Neutrophil (primary cell): ENCODE measurements around the gene MAP3K13.

Source experiments
- H3K27ac ChIP-seq: fragments of 200-600 bp; sonication (generic); 2 replicates; pipeline ENCODE4 v1.5.1; 2016; ENCODE audit warnings: mild to moderate bottlenecking, moderate library complexity
- H3K27me3 ChIP-seq: fragments of 200-600 bp; sonication (generic); 2 replicates; pipeline ENCODE4 v1.6.0; 2016; ENCODE audit warnings: mild to moderate bottlenecking
- H3K36me3 ChIP-seq: fragments of 200-600 bp; sonication (generic); 2 replicates; pipeline ENCODE4 v1.5.1; 2017
- H3K4me1 ChIP-seq, 2 experiments: fragments of 200-600 bp in 1 of 2; sonication (generic) in 1 of 2; 1 replicate in 1 of 2; 2 replicates in 1 of 2; pipeline versions ENCODE4 v1.5.1 to v1.6.1; 2013 to 2016; ENCODE audit warnings: low read depth in 1 of 2, low read length in 1 of 2, mild to moderate bottlenecking in 1 of 2, moderate library complexity in 1 of 2; ENCODE audit not compliant: control insufficient read depth in 1 of 2, insufficient read depth in 1 of 2
- H3K4me3 ChIP-seq, 2 experiments: fragments of 200-600 bp in 1 of 2; sonication (generic) in 1 of 2; 1 replicate in 1 of 2; 2 replicates in 1 of 2; pipeline ENCODE4 v1.5.1; 2013 to 2016; ENCODE audit warnings: low read depth in 1 of 2, low read length in 1 of 2, mild to moderate bottlenecking in 1 of 2, moderate library complexity in 1 of 2
- H3K9me3 ChIP-seq: fragments of 200-600 bp; sonication (generic); 2 replicates; pipeline ENCODE4 v1.5.1; 2016
- TF ChIP-seq, protein P1 (sequence below): fragments of 200-600 bp; sonication (generic); IDR thresholded peaks from 2 replicates; pipeline ENCODE4 v1.5.1; 2016; ENCODE audit warnings: antibody characterized with exemption

MAP3K13 gene

DNA sequence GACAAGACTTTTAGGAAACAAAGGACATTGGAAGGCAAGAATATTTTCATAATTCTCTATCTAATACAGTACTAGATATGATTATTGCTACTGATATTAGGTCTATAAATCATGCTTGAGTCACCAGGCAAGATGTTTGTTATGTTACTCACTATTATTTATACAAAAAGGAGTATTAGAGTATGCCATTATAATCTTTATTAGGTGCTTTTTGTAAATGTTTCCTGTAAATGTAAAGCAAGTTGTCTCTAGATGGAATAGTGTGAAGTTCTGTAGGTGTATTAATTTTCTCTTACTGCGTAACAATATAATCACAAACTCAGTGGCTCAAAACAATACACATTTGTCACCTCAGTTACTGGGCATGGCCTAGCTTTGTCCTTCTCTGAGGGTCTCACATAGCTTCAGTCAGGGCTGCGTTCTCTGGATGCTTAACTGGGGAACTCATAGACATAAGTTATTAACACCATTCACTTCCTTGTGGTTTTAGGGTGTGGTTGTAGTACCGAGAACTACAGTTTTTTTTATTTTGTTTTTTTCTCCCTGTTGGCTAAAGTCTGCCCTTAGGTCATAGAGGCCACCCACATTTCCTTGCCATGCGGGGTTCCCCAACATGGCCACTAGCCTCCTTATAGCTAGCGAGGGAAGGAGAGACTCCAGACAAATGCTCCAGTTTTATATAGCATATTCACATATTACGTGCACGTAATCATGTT is 20.3 kb upstream of the MAP3K13 start:
- H3K27me3 ChIP-seq: no peaks in the 10 kb centered on the region
- H3K36me3 ChIP-seq: no peaks in the 10 kb centered on the region
- TF ChIP-seq, protein P1, sequence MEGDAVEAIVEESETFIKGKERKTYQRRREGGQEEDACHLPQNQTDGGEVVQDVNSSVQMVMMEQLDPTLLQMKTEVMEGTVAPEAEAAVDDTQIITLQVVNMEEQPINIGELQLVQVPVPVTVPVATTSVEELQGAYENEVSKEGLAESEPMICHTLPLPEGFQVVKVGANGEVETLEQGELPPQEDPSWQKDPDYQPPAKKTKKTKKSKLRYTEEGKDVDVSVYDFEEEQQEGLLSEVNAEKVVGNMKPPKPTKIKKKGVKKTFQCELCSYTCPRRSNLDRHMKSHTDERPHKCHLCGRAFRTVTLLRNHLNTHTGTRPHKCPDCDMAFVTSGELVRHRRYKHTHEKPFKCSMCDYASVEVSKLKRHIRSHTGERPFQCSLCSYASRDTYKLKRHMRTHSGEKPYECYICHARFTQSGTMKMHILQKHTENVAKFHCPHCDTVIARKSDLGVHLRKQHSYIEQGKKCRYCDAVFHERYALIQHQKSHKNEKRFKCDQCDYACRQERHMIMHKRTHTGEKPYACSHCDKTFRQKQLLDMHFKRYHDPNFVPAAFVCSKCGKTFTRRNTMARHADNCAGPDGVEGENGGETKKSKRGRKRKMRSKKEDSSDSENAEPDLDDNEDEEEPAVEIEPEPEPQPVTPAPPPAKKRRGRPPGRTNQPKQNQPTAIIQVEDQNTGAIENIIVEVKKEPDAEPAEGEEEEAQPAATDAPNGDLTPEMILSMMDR: no peak
- H3K4me3 ChIP-seq: no peak overlapping the region
- no peaks in the 10 kb centered on the region for H3K9me3 ChIP-seq
- peaks cover 0 to 15% of the 10 kb centered on the region in 2 experiments for H3K4me1 ChIP-seq
- H3K27ac ChIP-seq: no peak overlapping the region

- H3K36me3 ChIP-seq: no peaks in the 10 kb centered on the region
- TF ChIP-seq, protein P1: no peak
- H3K27ac ChIP-seq: no peak overlapping the region
- no peaks in the 10 kb centered on the region for H3K9me3 ChIP-seq
- no peaks in the 10 kb centered on the region for H3K27me3 ChIP-seq
- no peak overlapping the region for H3K4me3 ChIP-seq
- H3K4me1 ChIP-seq: peaks cover 0 to 9% of the 10 kb centered on the region in 2 experiments
These were observed 15.5 kb upstream of the MAP3K13 start for GRCh38 chr3:185347399-185347798.

DNA sequence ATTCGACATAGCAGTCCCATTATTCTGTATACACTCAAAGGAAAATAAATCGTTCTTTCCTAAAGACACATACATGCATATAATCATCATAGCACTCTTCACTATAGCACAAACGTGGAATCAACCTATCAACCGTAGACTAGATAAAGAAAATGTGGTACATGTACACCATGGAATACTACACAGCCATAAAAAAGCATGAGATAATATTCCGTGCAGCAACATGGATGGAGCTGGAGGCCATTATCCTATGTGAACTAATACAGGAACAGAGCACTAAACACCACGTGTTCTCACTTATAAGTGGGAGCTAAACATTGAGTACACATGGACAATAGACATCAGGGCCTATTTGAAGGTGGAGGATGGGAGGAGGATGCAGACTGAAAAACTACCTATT is 12.1 kb upstream of the MAP3K13 start:
- no peaks in the 10 kb centered on the region for H3K36me3 ChIP-seq
- TF ChIP-seq, protein P1: no peak
- H3K27ac ChIP-seq: no peak overlapping the region
- H3K4me1 ChIP-seq: no peaks in the 10 kb centered on the region
- H3K27me3 ChIP-seq: peaks cover 2% of the 10 kb centered on the region
- H3K4me3 ChIP-seq: no peak overlapping the region
- no peaks in the 10 kb centered on the region for H3K9me3 ChIP-seq

DNA sequence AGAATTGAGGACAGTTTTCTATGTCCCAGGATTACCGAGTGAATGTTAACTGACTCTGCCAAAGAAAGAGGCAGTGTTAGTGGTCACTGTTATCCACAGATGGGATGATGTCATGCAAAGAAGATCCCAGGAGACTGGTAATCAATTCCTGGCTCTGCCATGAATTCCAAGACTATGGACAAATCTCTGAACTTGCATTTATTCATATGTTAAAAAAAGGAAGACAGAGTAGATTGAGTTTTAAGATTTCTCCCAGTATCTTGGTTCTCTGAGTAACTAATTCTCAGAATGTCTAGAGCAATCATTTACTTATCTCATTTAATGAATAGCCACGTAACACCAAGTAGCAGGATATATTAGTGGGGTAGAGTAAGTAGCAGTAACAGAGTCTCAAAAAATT is 11.5 kb upstream of the MAP3K13 start:
- H3K27ac ChIP-seq: no peak overlapping the region
- H3K9me3 ChIP-seq: no peaks in the 10 kb centered on the region
- no peaks in the 10 kb centered on the region for H3K36me3 ChIP-seq
- H3K4me3 ChIP-seq: no peak overlapping the region
- peaks cover 5% of the 10 kb centered on the region for H3K27me3 ChIP-seq
- no peaks in the 10 kb centered on the region for H3K4me1 ChIP-seq
- TF ChIP-seq, protein P1: no peak

DNA sequence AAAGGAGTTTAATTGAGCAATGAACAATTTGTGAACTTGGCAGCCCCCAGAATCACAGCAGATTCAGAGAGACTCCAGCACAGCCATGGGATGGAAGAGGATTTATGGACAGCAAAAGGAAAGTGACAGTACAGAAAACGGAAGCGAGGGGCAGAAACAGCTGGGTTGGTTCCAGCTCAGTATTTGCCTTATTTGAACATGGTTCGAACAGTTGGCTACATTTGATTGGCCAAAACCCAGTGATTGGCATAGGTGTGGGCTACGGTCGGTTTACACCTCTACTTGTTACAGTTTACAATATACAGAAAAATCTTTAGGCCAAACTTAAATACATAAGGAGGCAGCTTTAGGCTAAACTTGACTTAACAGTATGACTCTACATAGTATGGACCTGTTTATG is 9.7 kb upstream of the MAP3K13 start:
- TF ChIP-seq, protein P1: no peak
- Histone ChIP-seq H3K9me3 (no peaks in the 10 kb centered on the region), H3K27me3 (peaks cover 19% of the 10 kb centered on the region), H3K27ac (no peak overlapping the region), H3K4me3 (no peak overlapping the region), H3K4me1 (no peaks in the 10 kb centered on the region), H3K36me3 (no peaks in the 10 kb centered on the region)
